ENCODE data around the gene TMEM115. TPM values are rescaled to one million over a fixed set of nuclear protein-coding genes. Genes with fewer than 3 reads are reported as not detected.

The TMEM115 gene
- total RNA-seq, 1 experiment from 2014 or later: 38.7 TPM

- peaks cover 4% of the 10 kb centered on the region for H3K36me3 ChIP-seq (replicated peaks; ENCODE audit: control insufficient read depth, insufficient read depth, low read length)
- no peak for DNase-seq
- no peak overlapping the region for H3K4me3 ChIP-seq (ENCODE audit: insufficient read depth, low read depth, low read length)
- H3K27me3 ChIP-seq (ENCODE audit: control insufficient read depth, insufficient read depth, low read length): peaks cover 38% of the 10 kb centered on the region
Observed at GRCh38 chr3:50338965-50339364, 20.4 kb downstream of the TMEM115 start.

GRCh38 chr3:50337175-50337861, 22.0 kb downstream of the TMEM115 start:
- peak; percentile 100 for DNase-seq
- Histone ChIP-seq H3K4me3 (ENCODE audit: insufficient read depth, low read depth, low read length) (peak overlapping the region; percentile 98), H3K36me3 (replicated peaks; ENCODE audit: control insufficient read depth, insufficient read depth, low read length) (peaks cover 4% of the 10 kb centered on the region), H3K27me3 (ENCODE audit: control insufficient read depth, insufficient read depth, low read length) (peaks cover 29% of the 10 kb centered on the region)

GRCh38 chr3:50336452-50337174, 22.7 kb downstream of the TMEM115 start:
- H3K36me3 ChIP-seq (replicated peaks; ENCODE audit: control insufficient read depth, insufficient read depth, low read length): peaks cover 9% of the 10 kb centered on the region
- peak; percentile 93 for DNase-seq
- H3K27me3 ChIP-seq (ENCODE audit: control insufficient read depth, insufficient read depth, low read length): peaks cover 26% of the 10 kb centered on the region
- peak overlapping the region; percentile 98 for H3K4me3 ChIP-seq (ENCODE audit: insufficient read depth, low read depth, low read length)

- no peak for DNase-seq
- H3K4me3 ChIP-seq (ENCODE audit: insufficient read depth, low read depth, low read length): no peak overlapping the region
- H3K36me3 ChIP-seq (replicated peaks; ENCODE audit: control insufficient read depth, insufficient read depth, low read length): peaks cover 25% of the 10 kb centered on the region
- peaks cover 5% of the 10 kb centered on the region for H3K27me3 ChIP-seq (ENCODE audit: control insufficient read depth, insufficient read depth, low read length)
Observed at GRCh38 chr3:50334339-50335075, 24.8 kb downstream of the TMEM115 start.

- DNase-seq: no peak
- peaks cover 3% of the 10 kb centered on the region; the same call in 1 of the 2 replicates for H3K27me3 ChIP-seq (ENCODE audit: control insufficient read depth, insufficient read depth, low read length)
- no peak overlapping the region for H3K4me3 ChIP-seq (ENCODE audit: insufficient read depth, low read depth, low read length)
- peaks cover 25% of the 10 kb centered on the region for H3K36me3 ChIP-seq (replicated peaks; ENCODE audit: control insufficient read depth, insufficient read depth, low read length)
Observed at GRCh38 chr3:50333744-50334328, 25.5 kb downstream of the TMEM115 start.

GRCh38 chr3:50331364-50331907, 27.9 kb downstream of the TMEM115 start:
- peaks cover 25% of the 10 kb centered on the region for H3K36me3 ChIP-seq (replicated peaks; ENCODE audit: control insufficient read depth, insufficient read depth, low read length)
- no peaks in the 10 kb centered on the region for H3K27me3 ChIP-seq (ENCODE audit: control insufficient read depth, insufficient read depth, low read length)
- no peak for DNase-seq
- no peak overlapping the region for H3K4me3 ChIP-seq (ENCODE audit: insufficient read depth, low read depth, low read length)

GRCh38 chr3:50330330-50330729, 29.0 kb downstream of the TMEM115 start:
- peaks cover 27% of the 10 kb centered on the region for H3K36me3 ChIP-seq (replicated peaks; ENCODE audit: control insufficient read depth, insufficient read depth, low read length)
- DNase-seq: no peak
- H3K4me3 ChIP-seq (ENCODE audit: insufficient read depth, low read depth, low read length): no peak overlapping the region
- no peaks in the 10 kb centered on the region for H3K27me3 ChIP-seq (ENCODE audit: control insufficient read depth, insufficient read depth, low read length)

- peak; percentile 99 for DNase-seq
- H3K36me3 ChIP-seq (replicated peaks; ENCODE audit: control insufficient read depth, insufficient read depth, low read length): peaks cover 26% of the 10 kb centered on the region
- peak within 1 kb of the TSS; percentile 99 for H3K4me3 ChIP-seq (ENCODE audit: insufficient read depth, low read depth, low read length)
- no peaks in the 10 kb centered on the region for H3K27me3 ChIP-seq (ENCODE audit: control insufficient read depth, insufficient read depth, low read length)
Observed at GRCh38 chr3:50327943-50328691, 31.2 kb downstream of the TMEM115 start, which contains the start of gene TUSC2. Gene TUSC2 (minus strand): TSS chr3:50328223. CDS start chr3:50328099, 124 bp downstream.

GRCh38 chr3:50327129-50327528, 32.2 kb downstream of the TMEM115 start:
- peaks cover 25% of the 10 kb centered on the region for H3K36me3 ChIP-seq (replicated peaks; ENCODE audit: control insufficient read depth, insufficient read depth, low read length)
- no peak for DNase-seq
- H3K4me3 ChIP-seq (ENCODE audit: insufficient read depth, low read depth, low read length): peak overlapping the region; percentile 99
- H3K27me3 ChIP-seq (ENCODE audit: control insufficient read depth, insufficient read depth, low read length): no peaks in the 10 kb centered on the region

GRCh38 chr3:50326182-50326541, 33.2 kb downstream of the TMEM115 start:
- H3K27me3 ChIP-seq (ENCODE audit: control insufficient read depth, insufficient read depth, low read length): no peaks in the 10 kb centered on the region
- no peak overlapping the region for H3K4me3 ChIP-seq (ENCODE audit: insufficient read depth, low read depth, low read length)
- H3K36me3 ChIP-seq (replicated peaks; ENCODE audit: control insufficient read depth, insufficient read depth, low read length): peaks cover 17% of the 10 kb centered on the region
- DNase-seq: no peak

- H3K36me3 ChIP-seq (replicated peaks; ENCODE audit: control insufficient read depth, insufficient read depth, low read length): peaks cover 12% of the 10 kb centered on the region
- H3K27me3 ChIP-seq (ENCODE audit: control insufficient read depth, insufficient read depth, low read length): no peaks in the 10 kb centered on the region
- no peak overlapping the region for H3K4me3 ChIP-seq (ENCODE audit: insufficient read depth, low read depth, low read length)
- no peak for DNase-seq
Observed at GRCh38 chr3:50325497-50326181, 33.7 kb downstream of the TMEM115 start.

GRCh38 chr3:50325113-50325480, 34.2 kb downstream of the TMEM115 start:
- Histone ChIP-seq H3K4me3 (ENCODE audit: insufficient read depth, low read depth, low read length) (no peak overlapping the region), H3K27me3 (ENCODE audit: control insufficient read depth, insufficient read depth, low read length) (no peaks in the 10 kb centered on the region), H3K36me3 (replicated peaks; ENCODE audit: control insufficient read depth, insufficient read depth, low read length) (peaks cover 8% of the 10 kb centered on the region)
- no peak for DNase-seq

GRCh38 chr3:50324351-50325112, 34.8 kb downstream of the TMEM115 start:
- peak; percentile 92 for DNase-seq
- Histone ChIP-seq H3K36me3 (replicated peaks; ENCODE audit: control insufficient read depth, insufficient read depth, low read length) (peaks cover 8% of the 10 kb centered on the region), H3K4me3 (ENCODE audit: insufficient read depth, low read depth, low read length) (no peak overlapping the region), H3K27me3 (ENCODE audit: control insufficient read depth, insufficient read depth, low read length) (no peaks in the 10 kb centered on the region)
